Loucy (cell line): ENCODE results near the gene TGFBR3.
A peak's percentile ranks its signal among the peaks of the same experiment; 100 is the strongest.

Experiments
- H2AFZ ChIP-seq: fragments of 200-600 bp; sonication (generic); 2 replicates; pipeline ENCODE4 v1.6.0; 2016; ENCODE audit warnings: antibody characterized with exemption, mild to moderate bottlenecking, low read length, moderate library complexity
- H3F3A ChIP-seq: fragments of 200-600 bp; 2 replicates; pipeline ENCODE4 v1.6.0; 2016; ENCODE audit warnings: antibody characterized with exemption, low read depth, mild to moderate bottlenecking
- H3K27me3 ChIP-seq: fragments of 200-600 bp; sonication (generic); 2 replicates; pipeline ENCODE4 v1.6.1; 2014; ENCODE audit warnings: low read length, mild to moderate bottlenecking; ENCODE audit not compliant: insufficient read depth, poor library complexity, severe bottlenecking
- H3K36me3 ChIP-seq: fragments of 200-600 bp; sonication (generic); 2 replicates; pipeline ENCODE4 v1.6.1; 2016; ENCODE audit warnings: low read length; ENCODE audit not compliant: insufficient read depth
- H3K4me1 ChIP-seq: fragments of 200-600 bp; sonication (generic); 2 replicates; pipeline ENCODE4 v1.5.1; 2014; ENCODE audit warnings: low read length, mild to moderate bottlenecking; ENCODE audit not compliant: insufficient read depth, poor library complexity, severe bottlenecking
- H3K4me2 ChIP-seq: fragments of 200-600 bp; sonication (generic); 2 replicates; pipeline ENCODE4 v1.6.0; 2014; ENCODE audit warnings: antibody characterized with exemption, low read length, low read depth, mild to moderate bottlenecking; ENCODE audit not compliant: poor library complexity, severe bottlenecking
- H3K4me3 ChIP-seq: fragments of 200-600 bp; sonication (generic); 2 replicates; pipeline ENCODE4 v1.5.1; 2014; ENCODE audit warnings: low read length, mild to moderate bottlenecking, mixed read lengths; ENCODE audit not compliant: poor library complexity, severe bottlenecking
- H3K79me2 ChIP-seq: fragments of 200-600 bp; sonication (generic); 2 replicates; pipeline ENCODE4 v1.6.1; 2014; ENCODE audit warnings: low read length; ENCODE audit not compliant: insufficient read depth
- H3K9ac ChIP-seq: fragments of 200-600 bp; sonication (generic); 2 replicates; pipeline ENCODE4 v1.6.0; 2014; ENCODE audit warnings: mild to moderate bottlenecking, low read depth, low read length, moderate library complexity; ENCODE audit not compliant: poor library complexity, severe bottlenecking
- H3K9me2 ChIP-seq: fragments of 200-600 bp; sonication (generic); replicated peaks from 2 replicates; pipeline ENCODE4 v1.6.1; 2016; ENCODE audit warnings: low read depth, low read length, mixed read lengths
- H3K9me3 ChIP-seq: fragments of 200-600 bp; sonication (generic); 2 replicates; pipeline ENCODE4 v1.6.1; 2014; ENCODE audit warnings: mild to moderate bottlenecking, antibody characterized with exemption, low read length, low read depth; ENCODE audit not compliant: insufficient read depth
- H4K20me1 ChIP-seq: fragments of 200-600 bp; sonication (generic); 2 replicates; pipeline ENCODE4 v1.6.0; 2014; ENCODE audit warnings: antibody characterized with exemption, low read length, mild to moderate bottlenecking; ENCODE audit not compliant: insufficient read depth, poor library complexity, severe bottlenecking
- CTCF ChIP-seq: fragments of 200-600 bp; sonication (generic); conservative IDR thresholded peaks from 2 replicates; pipeline ENCODE4 v1.5.1; 2014; ENCODE audit warnings: mild to moderate bottlenecking, antibody characterized with exemption, low read length
- EZH2phosphoT487 ChIP-seq: fragments of 200-600 bp; IDR thresholded peaks from 2 replicates; pipeline ENCODE4 v1.6.1; 2018; ENCODE audit warnings: antibody characterized with exemption, mild to moderate bottlenecking, moderate library complexity, borderline replicate concordance

TGFBR3 gene

GRCh38 chr1:91806181-91806768 lies 79.7 kb downstream of the TGFBR3 start:
- no peak overlapping the region for H3K9ac ChIP-seq
- TF ChIP-seq EZH2phosphoT487 (no peak), CTCF (no peak)
- H3K27me3 ChIP-seq = no peaks in the 10 kb centered on the region
- H2AFZ ChIP-seq = no peak overlapping the region
- peaks cover 18% of the 10 kb centered on the region for H3K4me1 ChIP-seq
- no peak overlapping the region for H3K4me3 ChIP-seq
- no peaks in the 10 kb centered on the region for H4K20me1 ChIP-seq
- no peak overlapping the region for H3K4me2 ChIP-seq
- no peaks in the 10 kb centered on the region for H3K36me3 ChIP-seq
- no peaks in the 10 kb centered on the region for H3K9me3 ChIP-seq
- no peaks in the 10 kb centered on the region for H3K9me2 ChIP-seq
- H3F3A ChIP-seq = no peaks in the 10 kb centered on the region
- H3K79me2 ChIP-seq = no peaks in the 10 kb centered on the region

- Histone ChIP-seq H4K20me1 (no peaks in the 10 kb centered on the region), H3K9ac (no peak overlapping the region), H3K4me2 (no peak overlapping the region), H3F3A (no peaks in the 10 kb centered on the region), H2AFZ (no peak overlapping the region), H3K79me2 (no peaks in the 10 kb centered on the region), H3K4me1 (peaks cover 18% of the 10 kb centered on the region), H3K9me3 (no peaks in the 10 kb centered on the region), H3K9me2 (no peaks in the 10 kb centered on the region), H3K27me3 (no peaks in the 10 kb centered on the region), H3K36me3 (no peaks in the 10 kb centered on the region), H3K4me3 (no peak overlapping the region)
- TF ChIP-seq EZH2phosphoT487 (no peak), CTCF (no peak)
Observed at GRCh38 chr1:91805311-91805801, 80.6 kb downstream of the TGFBR3 start.

DNA sequence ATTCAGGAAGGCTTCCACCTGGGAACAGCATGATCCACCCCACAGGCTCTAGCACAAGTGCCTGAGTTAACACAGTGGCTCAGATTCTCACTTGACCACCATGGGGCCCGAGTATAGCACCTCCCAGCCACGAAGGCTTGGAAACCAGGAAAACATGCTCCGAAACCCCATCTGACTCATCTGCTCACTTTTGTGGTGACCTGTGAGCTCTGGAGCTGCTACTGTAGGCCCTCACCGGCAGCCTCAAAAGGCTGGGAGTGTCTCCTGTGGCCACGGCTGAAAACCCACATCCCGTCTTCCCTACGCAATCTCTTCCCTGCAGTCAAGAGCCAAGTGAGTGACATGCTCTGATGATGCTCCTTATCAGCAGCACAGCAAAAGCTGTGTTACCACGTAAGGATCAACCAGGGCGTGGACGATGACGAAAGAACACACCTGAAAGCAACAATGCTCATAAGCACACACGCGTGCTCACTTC lies 81.4 kb downstream of the TGFBR3 start:
- Histone ChIP-seq H3K9ac (no peak overlapping the region), H3K9me2 (no peaks in the 10 kb centered on the region), H4K20me1 (no peaks in the 10 kb centered on the region), H3K36me3 (no peaks in the 10 kb centered on the region), H2AFZ (no peak overlapping the region), H3K4me3 (no peak overlapping the region), H3K4me2 (peak overlapping the region; percentile 31), H3K27me3 (no peaks in the 10 kb centered on the region), H3F3A (no peaks in the 10 kb centered on the region), H3K9me3 (no peaks in the 10 kb centered on the region), H3K79me2 (no peaks in the 10 kb centered on the region), H3K4me1 (peaks cover 18% of the 10 kb centered on the region)
- TF ChIP-seq EZH2phosphoT487 (no peak), CTCF (no peak)
